Body of pancreas (tissue), 4 donors: ENCODE measurements around the gene TMC3. TPM values are rescaled to one million over a fixed set of nuclear protein-coding genes. Genes with fewer than 3 reads are reported as not detected.

Experiments
- ATAC-seq: fragments of 150-250 bp; one replicate; pipeline ENCODE4 v1.9.1; 2016
- DNase-seq, 4 donors: peaks; one replicate each; pipeline ENCODE4 v3.0.0-alpha.2; 2019
- H3K27ac ChIP-seq, 4 donors: fragments of 200-600 bp; sonication (generic); 1 replicate in 3 of 4; 2 replicates in 1 of 4; pipeline versions ENCODE4 v1.5.1 to v1.6.1; 2016 to 2019; ENCODE audit warnings: mild to moderate bottlenecking in 1 of 4, mixed read lengths in 1 of 4, moderate library complexity in 1 of 4
- H3K27me3 ChIP-seq, 2 donors: fragments of 200-600 bp; sonication (generic); one replicate each; pipeline ENCODE4 v1.6.0; 2016; ENCODE audit warnings: mild to moderate bottlenecking in 1 of 2
- H3K36me3 ChIP-seq, 2 donors: fragments of 200-600 bp; sonication (generic); replicated peaks in 1 of 2; 2 replicates each; pipeline ENCODE4 v1.5.1; 2016; ENCODE audit warnings: low read depth in 2 of 2; ENCODE audit not compliant: insufficient read depth in 1 of 2
- H3K4me1 ChIP-seq: fragments of 200-600 bp; sonication (generic); one replicate; pipeline ENCODE4 v1.6.0; 2016
- H3K4me3 ChIP-seq, 2 donors: fragments of 200-600 bp; sonication (generic); 1 replicate in 1 of 2; 2 replicates in 1 of 2; pipeline ENCODE4 v1.5.1; 2016 to 2019
- H3K9me3 ChIP-seq, 3 donors: fragments of 200-600 bp; sonication (generic); 1 replicate in 2 of 3; 2 replicates in 1 of 3; pipeline ENCODE4 v1.5.1; 2016
- CTCF ChIP-seq, 7 experiments: fragments of 450-650 bp in 4 of 7; fragments of 200-600 bp in 3 of 7; sonication (generic) in 3 of 7; IDR thresholded peaks; one replicate each; pipeline ENCODE4 v1.5.1; 2016 to 2019; ENCODE audit warnings: antibody characterized with exemption in 7 of 7
- POLR2A ChIP-seq, 3 donors: fragments of 450-650 bp; IDR thresholded peaks; one replicate each; pipeline ENCODE4 v1.6.1; 2016; ENCODE audit warnings: antibody characterized with exemption in 3 of 3, mild to moderate bottlenecking in 2 of 3
- WGBS, 2 donors: methylation state at CpG; one replicate each; pipeline ENCODE4 v1.1.5; 2017; 5-methylcytosine and 5-hydroxymethylcytosine counted together
- intact Hi-C: fragments of 100-400 bp; cut with DNase I; formaldehyde crosslinking; loops from one replicate; pipeline ENCODE4 v1.15.1; 2023
- total RNA-seq, 2 donors: library from RNA; depleted of rRNA; stranded (reverse); fragments of >200 nt; gene quantifications; one replicate each; pipeline ENCODE4 v1.1.0, GENCODE V29; 2016

Gene TMC3
- total RNA-seq, 2 donors from 2014 or later = 0.33 TPM; not detected in 1

- Histone ChIP-seq H3K27ac (no peak overlapping the region), H3K27me3 (no peaks in the 10 kb centered on the region), H3K4me3 (no peak overlapping the region), H3K9me3 (no peaks in the 10 kb centered on the region), H3K4me1 (peaks cover 6% of the 10 kb centered on the region), H3K36me3 (no peaks in the 10 kb centered on the region)
- ATAC-seq = no peak
- no peak for TF ChIP-seq CTCF (IDR thresholded peaks at IDR 0.05)
- no peak for TF ChIP-seq POLR2A (IDR thresholded peaks at IDR 0.05)
- 73 to 83% methylated on average over 9 of the region's 9 CpGs for WGBS, 2 donors
- no peak for DNase-seq
- intact Hi-C loops = no loop called here
These were observed 5.3 kb upstream of the TMC3 start for GRCh38 chr15:81379269-81379668.

- TF ChIP-seq CTCF (IDR thresholded peaks at IDR 0.05) (no peak), POLR2A (IDR thresholded peaks at IDR 0.05) (no peak)
- no peak for DNase-seq
- H3K36me3 ChIP-seq = no peaks in the 10 kb centered on the region
- no peak overlapping the region for H3K4me3 ChIP-seq
- no peak for ATAC-seq
- no peaks in the 10 kb centered on the region for H3K27me3 ChIP-seq
- no peak overlapping the region for H3K27ac ChIP-seq
- H3K4me1 ChIP-seq = peaks cover 6% of the 10 kb centered on the region
- intact Hi-C loops = no loop called here
- WGBS, 2 donors = 80 to 81% methylated on average over 2 of the region's 2 CpGs
- H3K9me3 ChIP-seq = no peaks in the 10 kb centered on the region
These were observed 4.4 kb upstream of the TMC3 start for GRCh38 chr15:81378443-81378842.

- no peak for DNase-seq
- no peak overlapping the region for H3K4me3 ChIP-seq
- intact Hi-C loops = no loop called here
- H3K27ac ChIP-seq = no peak overlapping the region
- no peaks in the 10 kb centered on the region for H3K9me3 ChIP-seq
- ATAC-seq = no peak
- WGBS, 2 donors = 83 to 86% methylated on average over 4 of the region's 4 CpGs
- H3K27me3 ChIP-seq = no peaks in the 10 kb centered on the region
- peaks cover 10% of the 10 kb centered on the region for H3K4me1 ChIP-seq
- no peak for TF ChIP-seq CTCF (IDR thresholded peaks at IDR 0.05)
- TF ChIP-seq POLR2A (IDR thresholded peaks at IDR 0.05) = no peak
- no peaks in the 10 kb centered on the region for H3K36me3 ChIP-seq
These were observed 3.9 kb upstream of the TMC3 start for GRCh38 chr15:81377871-81378270.

GRCh38 chr15:81376231-81376630 is 2.2 kb upstream of the TMC3 start:
- Histone ChIP-seq H3K27me3 (no peaks in the 10 kb centered on the region), H3K27ac (no peak overlapping the region), H3K36me3 (no peaks in the 10 kb centered on the region), H3K4me3 (no peak overlapping the region), H3K4me1 (peaks cover 12% of the 10 kb centered on the region), H3K9me3 (no peaks in the 10 kb centered on the region)
- TF ChIP-seq CTCF (IDR thresholded peaks at IDR 0.05) = no peak
- TF ChIP-seq POLR2A (IDR thresholded peaks at IDR 0.05) = no peak
- no peak for ATAC-seq
- 87 to 96% methylated on average over 4 of the region's 4 CpGs for WGBS, 2 donors
- DNase-seq = no peak
- intact Hi-C loops = no loop called here

GRCh38 chr15:81375461-81375860 is 1.4 kb upstream of the TMC3 start:
- no peak for ATAC-seq
- no peak for TF ChIP-seq POLR2A (IDR thresholded peaks at IDR 0.05)
- intact Hi-C loops = no loop called here

More at GRCh38 chr15:81375461-81375860, 1.4 kb upstream of the TMC3 start:
- Histone ChIP-seq H3K27ac (no peak overlapping the region), H3K4me3 (no peak overlapping the region), H3K36me3 (no peaks in the 10 kb centered on the region), H3K4me1 (peaks cover 12% of the 10 kb centered on the region), H3K9me3 (no peaks in the 10 kb centered on the region), H3K27me3 (no peaks in the 10 kb centered on the region)
- WGBS, 2 donors = 59 to 61% methylated on average over 4 of the region's 4 CpGs
- no peak for DNase-seq
